ENCODE results near the gene TARP.
"Not testable (repeated sequence)": the region's sequence is repeated elsewhere in the genome, so short reads cannot be mapped to it uniquely, and the experiment has no call there.

The TARP gene

GRCh38 chr7:38296059-38296857 is 22.8 kb upstream of the TARP start:
- no peak for DNase-seq

- no peak for DNase-seq
Observed at GRCh38 chr7:38294926-38295325, 21.5 kb upstream of the TARP start.

GRCh38 chr7:38292442-38292841 is 19.0 kb upstream of the TARP start:
- DNase-seq: no peak

GRCh38 chr7:38291650-38292049 is 18.2 kb upstream of the TARP start:
- DNase-seq: no peak

GRCh38 chr7:38291117-38291647 is 17.7 kb upstream of the TARP start:
- no peak for DNase-seq

GRCh38 chr7:38284553-38284952 is 11.1 kb upstream of the TARP start:
- no peak for DNase-seq

GRCh38 chr7:38283809-38284208 is 10.4 kb upstream of the TARP start:
- DNase-seq: no peak

GRCh38 chr7:38283107-38283506 is 9.7 kb upstream of the TARP start:
- no peak for DNase-seq

GRCh38 chr7:38282081-38282480 is 8.6 kb upstream of the TARP start:
- DNase-seq: no peak

- DNase-seq: no peak
Observed at GRCh38 chr7:38281266-38281665, 7.8 kb upstream of the TARP start.

GRCh38 chr7:38280707-38281106 is 7.3 kb upstream of the TARP start:
- DNase-seq: no peak

- DNase-seq: no peak
Observed at GRCh38 chr7:38280000-38280399, 6.6 kb upstream of the TARP start.

- DNase-seq: no peak
Observed at GRCh38 chr7:38276096-38276877, 2.9 kb upstream of the TARP start.

- no peak for DNase-seq
Observed at GRCh38 chr7:38274927-38275620, 1.6 kb upstream of the TARP start.

GRCh38 chr7:38274486-38274885 is 1.1 kb upstream of the TARP start:
- no peak for DNase-seq

- DNase-seq: not testable (repeated sequence)
Observed at GRCh38 chr7:38270405-38270804, 3.0 kb downstream of the TARP start.

- not testable (repeated sequence) for DNase-seq
Observed at GRCh38 chr7:38269704-38270346, 3.6 kb downstream of the TARP start.

GRCh38 chr7:38265958-38266357 is 7.5 kb downstream of the TARP start:
- DNase-seq: not testable (repeated sequence)

GRCh38 chr7:38264602-38265001 is 8.8 kb downstream of the TARP start:
- DNase-seq: not testable (repeated sequence)

- DNase-seq: not testable (repeated sequence)
Observed at GRCh38 chr7:38263274-38263673, 10.2 kb downstream of the TARP start.

GRCh38 chr7:38262545-38262944 is 10.9 kb downstream of the TARP start:
- DNase-seq: no peak

GRCh38 chr7:38262026-38262425 is 11.4 kb downstream of the TARP start:
- not testable (repeated sequence) for DNase-seq

- DNase-seq: not testable (repeated sequence)
Observed at GRCh38 chr7:38261601-38262000, 11.8 kb downstream of the TARP start.

All from activated naive CD4-positive, alpha-beta T cell treated with Interleukin-2 at 50 U/mL for 16 hours (primary cell).